Measurements from ENCODE around the gene MT1M.
A peak's percentile ranks its signal among the peaks of the same experiment; 100 is the strongest.
"Not testable (repeated sequence)": the region's sequence is repeated elsewhere in the genome, so short reads cannot be mapped to it uniquely, and the experiment has no call there.

MT1M gene

GRCh38 chr16:56608876-56609462, 23.5 kb upstream of the MT1M start:
- peak; percentile 31 for DNase-seq (ENCODE audit: low read depth, low spot score)

DNA sequence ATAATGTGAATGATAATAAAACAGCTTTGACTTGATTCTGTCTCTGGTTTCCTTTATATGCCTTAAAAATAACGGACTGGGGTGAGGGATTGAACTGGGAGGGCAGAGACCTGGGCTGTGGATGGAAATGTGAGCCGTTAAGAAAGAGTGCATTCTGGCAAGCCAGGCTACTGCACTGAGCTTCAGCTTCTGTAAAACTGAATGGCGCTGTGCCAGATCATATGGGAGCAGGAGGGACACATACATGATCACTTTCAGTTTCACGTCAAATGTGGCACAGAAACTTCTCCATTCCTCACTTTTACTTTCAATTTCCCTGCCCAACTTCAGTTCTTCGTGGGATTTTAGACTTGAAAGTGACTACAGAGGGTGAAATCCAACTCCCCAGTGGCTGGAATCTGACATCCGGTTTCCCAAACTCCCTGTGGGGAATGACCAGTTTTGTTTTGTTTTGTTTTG, 23.0 kb upstream of the MT1M start:
- no peak for DNase-seq (ENCODE audit: low read depth, low spot score)

- peak; percentile 70 for DNase-seq (ENCODE audit: low read depth, low spot score)
Observed at GRCh38 chr16:56610017-56610608, 22.3 kb upstream of the MT1M start.

GRCh38 chr16:56610609-56611111, 21.8 kb upstream of the MT1M start:
- DNase-seq (ENCODE audit: low read depth, low spot score) = no peak

- DNase-seq (ENCODE audit: low read depth, low spot score) = no peak
Observed at GRCh38 chr16:56611281-56611833, 21.1 kb upstream of the MT1M start.

GRCh38 chr16:56613706-56614105, 18.8 kb upstream of the MT1M start:
- no peak for DNase-seq (ENCODE audit: low read depth, low spot score)

DNA sequence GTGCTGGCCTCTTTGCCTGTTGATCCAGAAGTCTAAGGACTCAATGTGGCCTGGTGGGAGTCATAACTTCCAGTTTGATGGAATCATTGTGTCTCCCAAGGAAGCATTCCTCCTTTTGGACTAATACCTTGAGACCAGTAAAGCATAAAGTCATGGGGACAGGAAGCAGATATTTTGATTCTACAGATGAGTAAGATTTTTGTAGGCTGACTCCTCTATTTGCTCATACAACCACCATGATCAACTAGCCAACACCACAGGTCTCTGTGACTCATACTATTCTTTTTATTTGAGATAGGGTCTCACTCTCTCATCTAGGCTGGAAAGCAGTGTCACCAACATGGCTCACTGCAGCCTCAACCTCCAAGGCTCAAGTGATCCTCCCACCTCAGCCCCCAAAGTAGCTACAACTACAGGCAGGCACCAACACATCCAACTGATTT, 17.9 kb upstream of the MT1M start:
- no peak for DNase-seq (ENCODE audit: low read depth, low spot score)

GRCh38 chr16:56615353-56615752, 17.1 kb upstream of the MT1M start:
- DNase-seq (ENCODE audit: low read depth, low spot score) = no peak

- no peak for DNase-seq (ENCODE audit: low read depth, low spot score)
Observed at GRCh38 chr16:56616608-56617211, 15.7 kb upstream of the MT1M start.

- DNase-seq (ENCODE audit: low read depth, low spot score) = no peak
Observed at GRCh38 chr16:56617212-56618085, 15.0 kb upstream of the MT1M start.

GRCh38 chr16:56618138-56618537, 14.3 kb upstream of the MT1M start:
- DNase-seq (ENCODE audit: low read depth, low spot score) = no peak

GRCh38 chr16:56620339-56620897, 12.0 kb upstream of the MT1M start:
- DNase-seq (ENCODE audit: low read depth, low spot score) = no peak

- not testable (repeated sequence) for DNase-seq (ENCODE audit: low read depth, low spot score)
Observed at GRCh38 chr16:56621665-56622445, 10.6 kb upstream of the MT1M start.

DNA sequence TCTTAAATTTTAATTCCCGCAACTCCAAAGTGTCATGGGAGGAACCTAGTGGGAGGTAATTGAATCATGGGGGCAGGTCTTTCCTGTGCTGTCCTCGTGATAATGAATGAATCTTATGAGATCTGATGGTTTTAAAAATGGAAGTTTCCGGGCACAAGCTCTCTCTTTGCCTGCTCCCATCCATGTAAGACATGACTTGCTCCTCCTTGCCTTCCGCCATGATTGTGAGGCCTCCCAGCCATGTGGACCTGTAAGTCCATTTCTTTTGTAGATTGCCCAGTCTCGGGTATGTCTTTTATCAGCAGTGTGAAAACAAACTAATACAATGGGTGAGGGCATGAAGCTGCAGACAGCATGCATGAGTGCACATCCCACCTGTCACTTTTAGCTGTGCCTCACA, 9.3 kb upstream of the MT1M start:
- not testable (repeated sequence) for DNase-seq (ENCODE audit: low read depth, low spot score)

DNA sequence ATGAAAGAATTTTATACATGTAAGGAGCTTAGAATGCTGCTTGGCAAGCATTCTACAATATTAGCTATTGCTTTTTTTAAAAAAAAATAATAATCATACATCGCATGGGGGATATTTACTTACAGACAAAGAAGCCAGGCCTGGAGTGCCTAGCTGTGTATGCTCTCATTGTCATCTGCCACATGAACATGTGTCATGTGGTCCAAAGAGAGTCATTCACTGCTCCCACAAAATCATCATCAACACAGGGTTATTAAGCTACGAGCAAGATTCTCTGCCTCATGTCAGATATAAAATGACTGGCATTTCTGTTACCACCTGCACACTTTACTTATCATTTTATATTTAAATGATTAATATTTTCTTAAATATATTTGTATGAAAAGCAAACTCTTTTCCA, 8.8 kb upstream of the MT1M start:
- DNase-seq (ENCODE audit: low read depth, low spot score) = no peak

DNA sequence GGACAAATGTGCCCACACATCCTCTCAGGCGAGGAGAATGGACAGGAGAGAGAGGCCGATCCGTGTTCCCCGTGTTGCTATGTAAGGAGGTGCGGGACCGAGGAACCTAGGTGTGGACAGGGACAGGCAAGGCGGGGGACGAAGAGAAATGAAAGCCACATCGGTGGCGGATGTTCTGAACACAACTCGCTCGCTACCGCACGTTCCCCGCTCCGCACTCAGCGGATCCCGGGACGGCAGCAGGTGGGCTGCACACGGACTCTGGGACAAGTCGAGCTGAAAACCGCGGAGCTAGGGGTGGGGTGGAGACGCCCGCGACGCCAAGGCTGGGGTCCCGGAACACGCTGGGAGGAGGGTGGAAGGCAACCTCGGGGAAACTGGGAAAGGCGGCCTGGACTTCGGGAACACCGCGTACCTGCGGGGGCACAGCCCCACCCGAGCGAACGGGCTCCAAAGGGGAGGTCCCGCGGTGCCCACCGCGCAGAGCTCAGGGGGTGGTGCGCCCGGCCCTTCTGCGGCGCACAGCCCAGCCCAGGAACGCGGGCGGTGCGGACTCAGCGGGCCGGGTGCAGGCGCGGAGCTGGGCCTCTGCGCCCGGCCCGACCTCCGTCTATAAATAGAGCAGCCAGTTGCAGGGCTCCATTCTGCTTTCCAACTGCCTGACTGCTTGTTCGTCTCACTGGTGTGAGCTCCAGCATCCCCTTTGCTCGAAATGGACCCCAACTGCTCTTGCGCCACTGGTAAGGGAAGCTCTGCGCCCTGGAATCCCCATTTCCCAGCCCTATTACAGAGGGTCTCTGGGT, 7.1 kb upstream of the MT1M start, which contains the start of gene MT1E:
Gene MT1E (plus strand): TSS at position 642 of the 803 bp plus-strand sequence. CDS start 71 bp downstream, at position 713.
- DNase-seq (ENCODE audit: low read depth, low spot score) = peak; percentile 78

DNA sequence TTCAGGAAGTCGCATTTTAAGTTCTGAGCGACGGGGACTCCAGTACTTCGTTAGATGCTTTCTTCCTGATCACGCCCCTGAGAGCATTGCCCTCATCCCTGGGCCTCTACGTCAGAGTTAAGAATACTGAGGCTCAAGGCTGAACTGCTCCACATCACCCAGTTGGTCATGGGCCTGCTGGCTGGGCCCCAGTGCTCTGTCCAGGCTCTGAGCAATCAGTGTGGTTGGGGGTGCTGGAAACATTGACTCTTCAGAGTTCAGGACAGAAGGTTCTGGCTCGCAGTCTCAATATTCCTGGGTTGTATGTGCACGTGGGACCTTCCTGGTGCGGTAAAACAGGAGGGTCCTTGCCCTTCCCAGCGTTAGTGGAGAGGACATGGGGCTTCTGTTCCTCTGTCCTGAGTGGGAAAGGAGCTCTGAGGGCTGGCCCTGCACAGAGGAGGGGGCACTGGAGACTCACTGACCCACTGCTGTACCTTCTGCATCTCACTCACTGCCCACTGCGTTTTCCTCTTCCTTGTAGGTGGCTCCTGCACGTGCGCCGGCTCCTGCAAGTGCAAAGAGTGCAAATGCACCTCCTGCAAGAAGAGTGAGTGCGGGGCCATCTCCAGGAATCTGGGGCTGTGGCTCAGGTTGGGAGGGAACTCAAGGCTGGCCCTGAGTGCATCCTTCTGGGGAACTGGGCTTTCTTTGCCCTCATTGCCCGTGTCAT, 6.4 kb upstream of the MT1M start:
- DNase-seq (ENCODE audit: low read depth, low spot score) = no peak

DNA sequence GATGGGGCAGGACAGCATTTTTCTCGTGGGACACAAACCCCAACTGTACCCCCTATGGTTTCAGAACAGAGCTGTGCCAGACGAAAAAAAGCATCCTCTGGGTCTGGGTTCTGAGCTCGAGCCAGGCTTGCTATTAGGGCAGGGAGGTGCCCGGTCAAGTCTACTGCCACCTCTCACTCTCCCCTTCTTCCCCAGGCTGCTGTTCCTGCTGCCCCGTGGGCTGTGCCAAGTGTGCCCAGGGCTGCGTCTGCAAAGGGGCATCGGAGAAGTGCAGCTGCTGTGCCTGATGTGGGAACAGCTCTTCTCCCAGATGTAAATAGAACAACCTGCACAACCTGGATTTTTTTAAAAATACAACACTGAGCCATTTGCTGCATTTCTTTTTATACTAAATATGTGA, 5.8 kb upstream of the MT1M start:
- DNase-seq (ENCODE audit: low read depth, low spot score) = no peak

Data from ELF-1 (cell line).